GM12878 (cell line): Measurements from ENCODE around the gene RB1. TPM values are rescaled to one million over a fixed set of nuclear protein-coding genes. Genes with fewer than 3 reads are reported as not detected.

Experiments
- ATAC-seq: fragments of 200-7000 bp; cut with Tn5 transposase; 3 replicates; pipeline ENCODE4 v1.9.1; 2020; ENCODE audit warnings: mild to moderate bottlenecking, moderate library complexity
- BruUV-seq: library from RNA; stranded (reverse); fragments of 400-500 nt; replicated peaks from 2 replicates; lab custom pipeline; 2021; lab: Mats Ljungman, UMichigan
- CTCF ChIA-PET: fragments of 300-600 bp; sonication (Branson Sonifier 250); formaldehyde crosslinking; extraction: SDS; loops from one replicate; lab custom pipeline; 2021; ENCODE audit warnings: inconsistent platforms; lab: Yijun Ruan, JAX
- POLR2A ChIA-PET: fragments of 350-600 bp; formaldehyde crosslinking; extraction: SDS; loops from one replicate; lab custom pipeline; 2021; ENCODE audit warnings: inconsistent platforms; lab: Charles Lee
- RAD21 ChIA-PET: fragments of 300-600 bp; sonication (Branson Sonifier 250); formaldehyde crosslinking; loops from one replicate; lab custom pipeline; 2023; ENCODE audit warnings: antibody characterized with exemption; ENCODE audit not compliant: unreplicated experiment; lab: Charles Lee
- SMC1A ChIA-PET: fragments of 300-600 bp; sonication (Branson Sonifier 250); formaldehyde crosslinking; loops from one replicate; lab custom pipeline; 2023; ENCODE audit not compliant: unreplicated experiment, uncharacterized antibody; lab: Charles Lee
- DNase-seq: peaks from one replicate; pipeline ENCODE4 v3.0.0-alpha.2; 2011; ENCODE audit warnings: low read depth, low spot score
- FAIRE-seq: peaks from 3 replicates; lab custom pipeline; 2011; peaks lifted over from hg19 to GRCh38; lab: Jason Lieb, UNC
- H2AFZ ChIP-seq: 2 replicates; pipeline ENCODE4 v1.6.0; 2011; ENCODE audit warnings: low read depth, low read length, control low read depth; ENCODE audit not compliant: control insufficient read depth
- H3K27ac ChIP-seq: 2 replicates; pipeline ENCODE4 v1.5.1; 2011; ENCODE audit warnings: control low read depth; ENCODE audit not compliant: control insufficient read depth, insufficient read depth
- H3K27me3 ChIP-seq, 2 experiments: replicated peaks in 1 of 2; 2 replicates each; pipeline versions ENCODE4 v1.6.0 to v1.6.1; 2011; ENCODE audit warnings: low read length in 1 of 2; ENCODE audit not compliant: control insufficient read depth in 2 of 2, insufficient read depth in 2 of 2
- H3K36me3 ChIP-seq, 2 experiments: 2 replicates each; pipeline ENCODE4 v1.5.1; 2011; ENCODE audit warnings: low read length in 1 of 2; ENCODE audit not compliant: control insufficient read depth in 2 of 2, insufficient read depth in 2 of 2
- H3K4me1 ChIP-seq: 2 replicates; pipeline ENCODE4 v1.6.1; 2011; ENCODE audit warnings: mild to moderate bottlenecking, low read length, moderate library complexity, mixed read lengths; ENCODE audit not compliant: control insufficient read depth, insufficient read depth
- H3K4me2 ChIP-seq: 2 replicates; pipeline ENCODE4 v1.6.0; 2011; ENCODE audit warnings: control low read depth; ENCODE audit not compliant: control insufficient read depth, insufficient read depth
- H3K4me3 ChIP-seq: fragments of 200-600 bp; sonication (generic); 2 replicates; pipeline ENCODE4 v1.5.1; 2016
- H3K79me2 ChIP-seq: 2 replicates; pipeline ENCODE4 v1.6.0; 2011; ENCODE audit warnings: low read length; ENCODE audit not compliant: control insufficient read depth, insufficient read depth
- H3K9ac ChIP-seq: 2 replicates; pipeline ENCODE4 v1.8.0; 2011; ENCODE audit warnings: low read length, control low read depth, mixed read lengths; ENCODE audit not compliant: control insufficient read depth, insufficient read depth
- H3K9me3 ChIP-seq: replicated peaks from 3 replicates; pipeline ENCODE4 v1.5.1; 2011; ENCODE audit warnings: mild to moderate bottlenecking, low read length; ENCODE audit not compliant: control insufficient read depth, insufficient read depth
- H4K20me1 ChIP-seq: 2 replicates; pipeline ENCODE4 v1.6.0; 2011; ENCODE audit not compliant: control insufficient read depth, insufficient read depth
- CHD2 ChIP-seq: IDR thresholded peaks from 2 replicates; pipeline ENCODE4 v1.6.1; 2011; ENCODE audit warnings: low read depth, low read length, improper control_type of control experiment, borderline replicate concordance
- CREB1 ChIP-seq: IDR thresholded peaks from 2 replicates; pipeline ENCODE4 v1.6.1; 2012; ENCODE audit warnings: low read depth, mild to moderate bottlenecking, inconsistent platforms
- NFYB ChIP-seq: IDR thresholded peaks from 2 replicates; pipeline ENCODE4 v1.6.1; 2011; ENCODE audit warnings: low read depth, mild to moderate bottlenecking, low read length, improper control_type of control experiment, moderate library complexity; ENCODE audit not compliant: insufficient read depth
- NR2F1 ChIP-seq: fragments of 450-650 bp; conservative IDR thresholded peaks from 2 replicates; pipeline ENCODE4 v1.6.1; 2017; ENCODE audit warnings: mild to moderate bottlenecking
- TCF12 ChIP-seq: IDR thresholded peaks from 2 replicates; pipeline ENCODE4 v1.6.1; 2011; ENCODE audit warnings: low read depth, mild to moderate bottlenecking, low read length
- ZBTB4 ChIP-seq: fragments of 450-650 bp; formaldehyde crosslinking; IDR thresholded peaks from 2 replicates; pipeline ENCODE4 v1.4.0; 2022; ENCODE audit warnings: mild to moderate bottlenecking, moderate library complexity
- ZNF24 ChIP-seq: fragments of 450-650 bp; IDR thresholded peaks from 2 replicates; pipeline ENCODE4 v1.6.1; 2017; ENCODE audit warnings: antibody characterized with exemption, mild to moderate bottlenecking
- WGBS: methylation state at CpG from one replicate; pipeline ENCODE4 v1.1.6; 2016; ENCODE audit warnings: low lambda C conversion rate; ENCODE audit not compliant: insufficient replicate concordance, insufficient coverage; ENCODE audit errors: missing lambda C conversion rate; 5-methylcytosine and 5-hydroxymethylcytosine counted together
- in situ Hi-C: fragments of 300-500 bp; cut with MboI; formaldehyde crosslinking; loops from 9 replicates; pipeline ENCODE4 v1.14.3; 2018; ENCODE audit warnings: mixed read lengths
- intact Hi-C: fragments of 100-400 bp; cut with micrococcal nuclease; formaldehyde crosslinking; loops from one replicate; pipeline ENCODE4 v1.14.2; 2022; ENCODE audit not compliant: unreplicated experiment
- polyA plus RNA-seq, 11 experiments: library from polyadenylated mRNA; depleted of rRNA in 4 of 11; unstranded in 6 of 11; stranded (reverse) in 5 of 11; fragments of >200 nt; fragmentation: Nextera tagmentation in 4 of 11; fragmentation: Illumina TruSeq in 1 of 11; extraction: Ambion mirVana in 4 of 11; extraction: Trizol in 1 of 11; gene quantifications; 1 replicate in 1 of 11; 2 replicates in 10 of 11; pipeline versions ENCODE4 v1.2.1 to v1.2.3, GENCODE V29; 2011 to 2016; ENCODE audit warnings: inconsistent platforms in 2 of 11, missing spikeins in 2 of 11, low read depth in 1 of 11
- total RNA-seq, 4 experiments: library from RNA; depleted of rRNA in 3 of 4; stranded (reverse); fragments of >200 nt in 3 of 4; fragmentation: Illumina TruSeq in 1 of 4; extraction: Trizol in 1 of 4; gene quantifications; 2 replicates each; pipeline versions ENCODE4 v1.2.1 to v1.2.3, GENCODE V29; 2013 to 2021
- TF ChIP-seq, protein P1 (sequence below): IDR thresholded peaks from 2 replicates; pipeline ENCODE4 v1.6.1; 2011; ENCODE audit warnings: mild to moderate bottlenecking, low read depth, low read length, moderate library complexity; ENCODE audit not compliant: insufficient replicate concordance

Gene RB1
- total and polyA plus RNA-seq, 10 of the 15 experiments (the other 5 are each of a cell fraction or from before 2014, with no cell fraction given), result 2.8 to 45.0 (median 8.3) TPM

DNA sequence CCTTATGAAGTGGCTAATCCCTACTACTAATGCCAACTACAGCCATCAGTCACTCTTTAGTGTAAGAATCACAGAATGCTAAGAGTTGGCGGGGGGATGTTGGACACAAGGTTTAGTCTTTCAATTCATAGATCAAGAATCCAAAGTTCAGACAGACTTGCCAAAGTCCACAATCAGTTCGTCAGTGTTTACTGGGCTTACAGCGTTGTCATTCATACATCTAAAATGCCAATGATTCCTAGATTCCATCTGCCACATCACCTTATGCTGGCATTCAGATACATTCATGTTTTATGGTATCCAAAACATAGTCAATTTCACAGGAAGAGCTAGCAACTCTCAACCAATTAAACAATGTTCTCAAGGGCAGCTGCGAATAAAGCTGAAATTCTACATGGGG is 211.2 kb downstream of the RB1 start:
- Histone ChIP-seq H2AFZ (no peak overlapping the region), H3K27me3 (no peaks in the 10 kb centered on the region), H3K9ac (no peak overlapping the region), H3K4me2 (no peak overlapping the region), H3K4me1 (no peaks in the 10 kb centered on the region), H3K36me3 (peaks cover 0 to 9% of the 10 kb centered on the region in 2 experiments; a peak in 2 of 4 replicates), H3K27ac (no peak overlapping the region), H3K4me3 (no peak overlapping the region), H3K79me2 (no peaks in the 10 kb centered on the region), H4K20me1 (no peaks in the 10 kb centered on the region), H3K9me3 (no peaks in the 10 kb centered on the region)
- CTCF ChIA-PET, result no interaction called here
- RAD21 ChIA-PET, result no interaction called here
- intact Hi-C loops (no loop called here), in situ Hi-C loops (no loop called here)
- BruUV-seq, result no TSS peak
- TF ChIP-seq, protein P1, sequence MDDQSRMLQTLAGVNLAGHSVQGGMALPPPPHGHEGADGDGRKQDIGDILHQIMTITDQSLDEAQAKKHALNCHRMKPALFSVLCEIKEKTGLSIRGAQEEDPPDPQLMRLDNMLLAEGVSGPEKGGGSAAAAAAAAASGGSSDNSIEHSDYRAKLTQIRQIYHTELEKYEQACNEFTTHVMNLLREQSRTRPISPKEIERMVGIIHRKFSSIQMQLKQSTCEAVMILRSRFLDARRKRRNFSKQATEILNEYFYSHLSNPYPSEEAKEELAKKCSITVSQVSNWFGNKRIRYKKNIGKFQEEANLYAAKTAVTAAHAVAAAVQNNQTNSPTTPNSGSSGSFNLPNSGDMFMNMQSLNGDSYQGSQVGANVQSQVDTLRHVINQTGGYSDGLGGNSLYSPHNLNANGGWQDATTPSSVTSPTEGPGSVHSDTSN, result no peak
- TF ChIP-seq CHD2 (no peak), ZNF24 (no peak), NFYB (no peak), CREB1 (no peak), NR2F1 (no peak)
- SMC1A ChIA-PET, result interaction anchor here (1.6 kb wide), 1 partner anchor 14 kb away, joined by 3 read pairs; no protein-coding TSS in a partner anchor
- ATAC-seq, result no peak
- 100% methylated on average over 4 of the region's 4 CpGs for WGBS
- POLR2A ChIA-PET, result interaction anchor here (1.0 kb wide), 1 partner anchor 17 kb away, joined by 3 read pairs; no protein-coding TSS in a partner anchor
- no peak for DNase-seq
- peak; percentile 27 for FAIRE-seq

DNA sequence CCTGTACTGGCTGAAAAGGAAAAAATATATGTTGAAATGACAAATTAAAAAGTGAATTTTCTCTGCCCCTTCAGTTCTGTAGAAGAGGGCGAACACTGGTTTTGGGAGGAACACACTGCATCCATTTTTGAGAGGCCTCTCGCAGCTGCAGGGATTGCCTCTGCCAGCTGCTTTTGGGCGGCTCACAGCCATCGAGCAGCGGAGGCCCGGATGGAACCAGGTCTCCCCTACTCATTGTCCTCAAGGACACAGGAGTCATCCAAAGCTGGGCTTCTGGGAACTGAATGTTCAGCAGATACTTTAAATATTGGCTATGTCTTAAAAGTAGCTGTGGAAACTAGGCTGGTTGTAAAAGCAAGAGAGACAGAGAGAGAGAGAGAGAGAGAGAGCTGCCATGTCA is 212.2 kb downstream of the RB1 start:
- ATAC-seq, result no peak
- Histone ChIP-seq H3K27ac (no peak overlapping the region), H3K79me2 (no peaks in the 10 kb centered on the region), H3K4me2 (no peak overlapping the region), H2AFZ (no peak overlapping the region), H3K4me3 (no peak overlapping the region), H4K20me1 (no peaks in the 10 kb centered on the region), H3K4me1 (no peaks in the 10 kb centered on the region), H3K27me3 (no peaks in the 10 kb centered on the region), H3K9me3 (no peaks in the 10 kb centered on the region), H3K9ac (no peak overlapping the region), H3K36me3 (peaks cover 2 to 11% of the 10 kb centered on the region in 2 experiments; a peak in 3 of 4 replicates)
- POLR2A ChIA-PET, result no interaction called here
- in situ Hi-C loops (no loop called here), intact Hi-C loops (no loop called here)
- SMC1A ChIA-PET, result interaction anchor here (0.8 to 0.9 kb wide), 2 partner anchors 12 to 23 kb away, joined by 3 read pairs; no protein-coding TSS in a partner anchor
- RAD21 ChIA-PET, result interaction anchor here (1.1 kb wide), 1 partner anchor 10 kb away, joined by 4 read pairs; no protein-coding TSS in a partner anchor
- CTCF ChIA-PET, result interaction anchor here (0.8 kb wide), 1 partner anchor 65 kb away, joined by 3 read pairs; no protein-coding TSS in a partner anchor
- DNase-seq, result no peak
- FAIRE-seq, result no peak
- WGBS, result 100% methylated on average over 6 of the region's 6 CpGs
- BruUV-seq, result no TSS peak
- TF ChIP-seq ZBTB4 (CRISPR knock-in tag) (no peak), TCF12 (no peak), ZNF24 (no peak)
